Activated CD4-positive, alpha-beta T cell treated with anti-CD3 and anti-CD28 coated beads, Interleukin-2, amount 50 U/mL, for 16 hours (primary cell): ENCODE data around the gene MYPOP.
"Not testable (repeated sequence)": the region's sequence is repeated elsewhere in the genome, so short reads cannot be mapped to it uniquely, and the experiment has no call there.

Source experiments
- DNase-seq: peaks from one replicate; pipeline ENCODE4 v3.0.0-alpha.2; 2020

MYPOP gene

DNA sequence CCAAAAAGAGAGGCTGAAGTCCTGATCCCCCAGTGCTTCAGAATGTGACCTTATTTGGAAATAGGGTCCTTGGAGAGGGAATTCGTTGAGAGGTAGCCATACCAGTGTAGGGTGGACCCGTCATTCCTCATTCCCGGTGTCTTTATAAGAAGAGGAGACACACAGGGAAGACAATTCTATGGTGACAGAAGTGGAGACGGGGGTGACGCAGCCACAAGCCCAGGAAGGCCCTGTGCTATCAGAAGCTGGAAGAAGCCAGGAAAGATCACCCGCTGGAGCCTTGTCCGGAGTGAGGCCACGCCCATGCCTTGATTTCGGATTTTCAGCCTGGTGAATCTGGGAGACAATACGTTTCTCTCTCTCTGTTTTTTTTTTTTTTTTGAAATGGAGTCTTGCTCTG lies 2.6 kb upstream of the MYPOP start:
- no peak for DNase-seq

DNA sequence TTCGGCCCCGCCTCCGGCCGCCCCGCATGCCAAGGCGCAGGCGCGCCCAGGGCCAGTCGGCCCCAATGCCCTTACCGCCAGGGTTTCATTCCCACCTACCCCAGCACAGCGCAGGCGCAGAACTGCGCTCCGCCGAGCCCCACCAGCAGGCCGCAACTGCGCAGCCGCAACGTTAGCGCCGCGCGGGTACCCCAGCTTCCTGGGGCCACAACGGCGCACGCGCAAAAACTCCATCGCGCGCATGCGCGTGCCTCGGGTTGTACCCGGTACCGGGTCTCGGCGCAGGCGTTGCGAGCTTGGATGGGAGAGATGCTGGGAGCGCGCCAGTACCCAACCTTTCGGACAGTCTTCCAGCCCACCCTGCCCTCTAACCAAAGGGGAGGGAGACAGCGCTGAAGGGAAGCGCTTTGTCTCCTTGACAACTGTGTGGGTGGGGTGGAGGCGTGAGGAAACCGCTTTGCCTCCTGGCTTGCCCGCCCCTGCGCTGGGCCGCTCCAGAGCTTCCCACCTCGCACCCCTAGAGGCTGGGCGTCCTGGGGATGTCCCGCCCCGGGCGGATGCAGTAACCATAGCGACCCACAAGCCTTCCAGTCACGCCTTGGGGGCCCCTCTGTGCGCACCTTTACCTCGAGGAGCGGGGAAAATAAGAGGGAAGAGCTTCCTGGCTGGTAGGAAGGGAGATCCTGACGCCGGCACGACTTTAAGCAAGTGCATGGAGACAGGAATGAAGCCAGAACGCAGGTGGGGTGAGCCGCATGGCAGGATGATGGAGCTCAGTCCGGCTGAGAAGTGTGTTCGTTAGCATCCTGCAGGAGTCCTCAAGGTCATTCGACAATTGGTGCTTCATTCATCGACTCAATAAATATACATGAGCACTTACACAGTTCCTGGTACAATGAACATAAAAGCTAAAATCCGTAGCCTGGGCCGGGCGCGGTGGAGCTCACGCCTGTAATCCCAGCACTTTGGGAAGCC lies 525 bp upstream of the MYPOP start:
- peak; percentile 100 for DNase-seq

DNA sequence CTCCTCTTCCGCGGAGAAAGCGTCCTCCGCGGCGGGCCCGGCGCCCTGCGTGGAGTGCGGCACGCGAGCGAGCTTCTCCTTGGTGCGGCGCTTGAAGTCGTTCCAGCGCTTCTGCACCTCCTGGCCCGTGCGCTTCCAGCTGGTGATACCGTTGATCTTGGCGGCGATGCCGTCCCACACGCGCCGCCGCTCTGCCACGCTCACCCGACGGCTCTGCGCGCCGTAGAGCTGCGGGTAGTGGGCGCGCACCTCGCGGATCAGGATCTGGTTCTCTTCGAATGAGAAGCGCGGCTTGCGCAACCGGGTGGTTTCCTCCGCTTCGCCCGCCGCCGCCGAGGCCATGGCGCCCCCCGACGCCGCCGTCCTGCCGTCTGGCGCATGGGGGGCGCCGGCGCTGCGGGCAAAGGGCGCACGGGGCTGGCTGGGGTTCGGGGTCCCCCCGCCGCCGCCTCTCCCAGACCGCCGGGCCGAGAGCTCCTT lies 941 bp downstream of the MYPOP start:
- no peak for DNase-seq

DNA sequence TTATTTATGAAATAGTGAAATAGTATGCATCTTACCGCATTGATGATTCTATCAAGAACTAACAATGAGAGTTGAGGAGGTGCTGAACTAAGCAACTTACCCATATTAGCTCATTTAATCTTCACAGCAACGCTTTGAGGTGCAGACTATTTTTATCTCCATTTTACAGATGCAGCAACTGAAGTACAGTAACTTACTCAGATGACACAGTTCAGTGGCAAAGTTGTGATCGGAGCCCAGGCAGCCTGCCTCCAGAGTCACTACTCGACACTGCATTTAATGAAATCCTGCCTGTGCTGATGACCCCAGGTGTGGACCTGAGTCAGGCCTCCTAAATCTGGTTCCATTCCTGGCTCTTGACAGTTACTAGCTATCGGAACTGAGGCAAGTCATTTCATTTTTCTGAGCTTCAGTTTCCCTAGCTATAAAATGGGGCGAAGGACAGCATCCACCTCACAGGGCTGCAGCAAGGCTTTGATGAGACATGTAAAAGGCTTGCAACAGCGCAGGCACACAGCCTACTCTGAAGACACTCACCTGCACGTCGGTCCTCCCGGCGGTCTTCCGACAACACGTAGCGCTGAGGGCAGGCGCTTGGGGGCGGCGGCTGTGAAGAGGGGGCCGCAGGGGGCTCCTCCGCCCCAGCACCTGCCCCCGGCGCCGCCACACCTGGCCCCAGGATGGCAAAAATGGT lies 1.5 kb downstream of the MYPOP start:
- no peak for DNase-seq

DNA sequence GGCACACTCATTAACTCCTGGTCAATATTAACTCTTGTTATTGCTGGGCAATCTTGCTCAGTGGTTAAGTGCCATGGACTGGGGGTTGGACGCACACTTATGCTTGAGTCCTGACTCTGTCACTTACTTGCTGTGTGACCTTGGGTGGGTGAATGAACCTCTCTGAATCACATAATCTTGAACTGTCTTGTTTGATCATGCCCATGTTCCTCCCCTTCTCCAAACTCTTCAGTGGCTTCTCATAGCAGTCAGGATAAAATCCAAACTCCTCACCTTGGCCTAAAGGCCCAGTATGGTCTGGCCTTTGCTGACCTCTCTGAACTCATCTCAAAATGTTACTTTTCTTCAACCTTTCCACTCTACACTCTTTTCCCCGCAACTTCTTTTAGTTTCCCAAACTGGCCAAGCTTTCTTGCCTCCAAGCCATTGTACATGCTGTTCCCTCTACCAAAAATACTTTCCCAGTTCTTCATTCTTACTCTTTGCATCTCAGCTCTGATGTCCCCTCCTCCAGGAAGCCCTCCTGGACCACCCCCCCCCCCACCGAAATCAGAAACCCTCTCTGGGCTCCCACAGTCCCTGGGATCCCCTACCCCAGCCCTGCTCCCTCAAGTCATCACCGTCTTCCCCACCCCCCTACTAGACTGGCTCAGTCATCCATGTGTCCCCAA lies 2.4 kb downstream of the MYPOP start:
- no peak for DNase-seq

DNA sequence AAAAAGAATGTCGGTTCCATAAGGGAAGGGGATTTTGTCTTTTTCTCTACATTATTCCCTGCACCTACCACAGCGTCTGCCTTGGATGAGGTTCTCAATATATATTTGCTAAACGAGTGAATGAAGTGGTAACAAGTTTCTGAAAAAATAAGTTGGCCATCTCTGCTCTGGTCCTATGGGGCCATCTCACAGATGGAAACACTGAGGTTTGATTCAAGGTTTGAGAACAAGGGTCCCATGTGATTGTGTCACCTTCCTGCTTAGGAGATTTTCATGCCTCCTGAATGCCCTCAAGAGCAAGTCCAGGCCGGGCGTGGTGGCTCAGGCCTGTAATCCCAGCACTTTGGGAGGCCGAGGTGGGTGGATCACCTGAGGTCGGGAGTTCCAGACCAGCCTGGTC lies 3.2 kb downstream of the MYPOP start:
- DNase-seq, result no peak

DNA sequence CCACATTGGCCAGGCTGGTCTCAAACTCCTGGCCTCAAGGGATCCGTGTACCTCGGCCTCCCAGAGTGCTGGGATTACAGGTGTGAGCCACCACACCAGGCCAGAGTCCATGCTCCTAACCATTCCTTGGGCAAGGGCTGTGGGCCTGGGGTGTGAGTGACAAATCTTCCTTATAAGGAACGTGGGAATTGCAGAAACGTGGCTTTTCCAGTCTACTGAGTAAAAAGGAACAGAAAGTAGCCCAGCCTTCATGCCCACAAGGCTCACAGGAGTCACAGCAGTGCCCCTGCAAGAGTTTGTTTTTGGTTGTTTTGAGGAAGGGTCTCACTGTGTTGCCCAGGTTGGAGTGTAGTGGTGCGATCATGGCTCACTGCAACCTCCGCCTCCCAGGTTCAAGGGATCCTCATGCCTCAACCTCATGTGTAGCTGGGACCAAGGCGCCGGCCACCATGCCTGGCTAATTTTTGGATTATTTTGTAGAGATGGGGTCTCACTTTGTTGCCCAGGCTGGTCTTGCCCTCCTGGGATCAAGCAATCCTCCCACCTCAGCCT lies 5.1 kb downstream of the MYPOP start:
- no peak for DNase-seq

DNA sequence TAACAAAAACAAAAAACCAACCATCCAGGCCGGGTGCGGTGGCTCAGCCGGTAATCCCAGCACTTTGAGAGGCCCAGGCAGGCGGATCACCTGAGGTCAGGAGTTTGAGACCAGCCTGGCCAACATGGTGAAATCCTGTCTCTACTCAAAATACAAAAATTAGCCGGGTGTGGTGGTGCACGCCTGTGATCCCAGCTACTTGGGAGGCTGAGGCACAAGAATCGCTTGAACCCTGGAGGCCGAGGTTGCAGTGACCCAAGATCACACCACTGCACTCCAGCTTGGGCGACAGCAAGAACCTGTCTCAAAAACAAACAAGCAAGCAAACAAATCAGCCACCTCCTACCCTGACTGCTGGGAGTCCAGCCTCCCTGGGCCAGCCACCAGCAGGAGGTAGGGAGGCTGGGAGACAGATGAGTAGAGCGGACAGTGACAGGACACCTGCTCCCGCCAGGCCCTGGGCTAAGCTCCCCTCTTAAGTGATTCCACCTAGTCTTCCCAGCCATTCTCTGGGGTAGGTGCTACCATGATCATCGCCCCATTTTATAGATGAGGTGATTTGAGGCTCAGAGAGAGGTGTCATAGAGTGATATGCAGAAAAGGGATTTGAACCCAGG lies 6.3 kb downstream of the MYPOP start:
- not testable (repeated sequence) for DNase-seq

DNA sequence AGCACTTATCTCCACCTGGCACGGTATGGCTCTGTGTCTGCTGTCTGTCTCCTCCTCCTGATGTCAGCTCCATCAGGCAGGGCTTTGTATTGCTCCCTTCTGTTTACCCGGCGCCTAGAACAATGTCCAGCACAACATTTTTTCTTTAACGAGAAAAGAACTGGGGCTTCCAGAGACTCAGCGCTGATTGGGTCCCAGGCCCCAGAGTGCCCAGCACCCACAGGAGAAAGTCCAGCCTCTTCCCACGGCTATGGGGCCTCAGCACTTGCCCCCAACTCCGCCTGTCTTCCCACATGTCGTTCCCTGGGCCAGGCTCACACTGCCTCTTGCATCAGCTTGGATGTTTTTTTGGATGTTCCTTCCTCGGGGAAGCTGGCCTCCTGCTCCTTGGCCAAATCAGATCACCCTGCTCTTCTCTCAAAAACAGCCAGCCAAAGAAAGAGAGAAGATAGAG lies 6.9 kb downstream of the MYPOP start:
- no peak for DNase-seq

DNA sequence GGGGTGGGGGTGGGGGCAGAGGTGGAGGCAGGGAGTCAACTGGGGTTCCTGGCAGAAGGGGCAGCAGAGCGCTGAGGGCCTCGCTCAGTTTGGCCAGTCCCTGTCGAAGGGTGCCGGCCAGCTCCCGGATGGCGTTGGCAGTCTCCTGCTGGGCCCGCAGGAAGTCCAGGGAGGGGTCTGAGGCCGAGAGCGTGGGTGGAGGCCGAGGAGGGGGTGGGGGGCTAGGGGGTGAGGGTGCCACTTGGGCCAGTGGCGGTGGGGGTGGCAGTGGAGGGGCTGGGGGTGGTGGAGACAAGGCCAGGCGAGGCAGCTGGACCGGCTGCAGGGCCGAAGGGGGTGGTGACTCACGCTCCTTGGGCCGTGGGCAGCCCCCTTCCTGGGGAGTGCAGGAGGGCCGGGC lies 11.5 kb downstream of the MYPOP start:
- DNase-seq, result no peak

DNA sequence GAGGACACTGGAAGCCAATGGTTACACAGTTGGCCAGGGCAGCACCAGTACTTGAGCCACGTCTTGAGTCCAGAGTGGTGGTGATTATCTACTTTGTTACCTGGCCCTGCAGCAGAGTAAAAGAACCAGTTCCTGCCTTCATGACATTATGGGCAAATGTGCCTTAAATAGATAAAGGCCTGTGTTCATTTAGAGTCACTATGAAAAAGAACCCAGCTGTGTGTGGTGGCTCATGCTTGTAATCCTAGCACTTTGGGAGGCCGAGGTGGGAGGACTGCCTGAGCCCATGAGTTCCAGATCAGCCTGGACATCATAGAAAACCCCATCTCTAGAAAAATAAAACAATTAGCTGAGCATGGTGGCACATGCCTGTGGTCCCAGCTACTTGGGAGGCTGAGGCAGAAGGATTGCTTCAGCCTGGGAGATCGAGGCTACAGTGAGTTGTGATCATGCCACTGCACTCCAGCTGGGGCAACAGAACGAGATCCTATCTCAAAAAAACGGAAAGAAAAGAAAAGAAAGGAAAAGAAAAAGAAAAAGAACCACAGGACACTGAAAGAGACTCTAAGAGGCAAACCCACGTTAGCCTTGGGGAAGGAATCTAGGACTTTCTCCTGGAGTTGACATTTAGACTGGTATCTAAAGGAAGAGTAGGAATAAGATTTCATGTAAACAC lies 13.1 kb downstream of the MYPOP start:
- no peak for DNase-seq

DNA sequence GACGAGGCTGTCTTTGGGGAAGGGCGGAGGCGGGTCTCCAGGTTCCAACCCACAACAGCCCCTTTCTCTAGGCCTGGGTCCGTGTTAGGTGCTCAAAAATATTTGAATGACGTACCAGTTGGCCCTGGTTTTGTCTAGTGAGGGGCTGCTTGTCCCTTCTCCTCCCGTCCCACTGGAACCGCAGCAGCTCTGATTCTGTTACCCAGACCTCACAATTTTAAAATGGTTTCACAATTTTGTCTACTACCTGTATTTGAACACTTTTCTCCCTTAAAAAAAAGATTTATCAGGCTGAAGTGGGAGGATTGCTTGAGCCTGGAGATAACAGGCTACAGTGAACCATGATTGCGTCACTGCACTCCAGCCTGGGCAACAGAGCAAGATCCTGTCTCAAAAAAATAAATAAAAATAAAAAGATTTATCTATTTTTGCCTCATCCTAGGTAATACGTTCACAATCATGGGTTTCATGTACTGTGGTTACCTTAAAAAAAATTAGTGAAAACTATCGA lies 15.2 kb downstream of the MYPOP start:
- no peak for DNase-seq

DNA sequence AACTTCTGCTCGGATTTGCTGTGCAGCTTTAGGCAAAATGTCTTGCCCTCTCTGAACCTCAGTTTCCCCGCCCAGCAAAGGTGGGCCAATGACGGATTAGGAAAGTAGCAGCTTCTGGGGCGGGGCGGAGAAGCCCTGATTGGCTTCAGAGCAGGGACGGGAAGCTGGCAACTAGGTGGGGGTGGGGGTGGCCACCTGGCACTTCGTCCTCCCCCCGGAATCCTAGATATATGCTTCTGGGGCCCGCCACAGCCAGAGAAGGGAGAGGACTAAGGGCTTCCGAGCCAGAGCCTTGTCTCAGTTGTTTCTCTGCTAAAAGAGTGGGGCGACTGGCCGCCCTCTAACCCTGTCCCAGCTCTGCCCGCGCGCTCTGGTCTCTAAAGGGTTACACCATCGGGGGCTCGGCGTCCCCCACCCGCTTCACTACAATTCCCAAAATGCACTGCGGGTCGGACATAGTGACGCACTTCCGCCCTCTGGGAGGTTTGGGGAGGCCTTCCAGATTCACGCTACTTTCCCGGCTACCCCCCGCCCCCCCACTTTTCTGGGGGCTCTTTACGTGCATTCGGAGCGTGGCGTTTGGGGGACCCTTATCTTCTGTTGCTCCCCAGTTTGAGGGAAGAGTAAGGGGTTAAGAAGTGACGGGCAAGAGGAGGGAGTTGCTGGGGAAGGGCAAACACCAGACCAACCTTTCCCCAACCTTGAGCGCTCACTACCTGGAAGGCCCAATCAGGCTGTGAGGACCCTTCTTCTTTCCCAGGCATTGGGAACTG lies 15.8 kb downstream of the MYPOP start:
- DNase-seq, result peak; percentile 95

DNA sequence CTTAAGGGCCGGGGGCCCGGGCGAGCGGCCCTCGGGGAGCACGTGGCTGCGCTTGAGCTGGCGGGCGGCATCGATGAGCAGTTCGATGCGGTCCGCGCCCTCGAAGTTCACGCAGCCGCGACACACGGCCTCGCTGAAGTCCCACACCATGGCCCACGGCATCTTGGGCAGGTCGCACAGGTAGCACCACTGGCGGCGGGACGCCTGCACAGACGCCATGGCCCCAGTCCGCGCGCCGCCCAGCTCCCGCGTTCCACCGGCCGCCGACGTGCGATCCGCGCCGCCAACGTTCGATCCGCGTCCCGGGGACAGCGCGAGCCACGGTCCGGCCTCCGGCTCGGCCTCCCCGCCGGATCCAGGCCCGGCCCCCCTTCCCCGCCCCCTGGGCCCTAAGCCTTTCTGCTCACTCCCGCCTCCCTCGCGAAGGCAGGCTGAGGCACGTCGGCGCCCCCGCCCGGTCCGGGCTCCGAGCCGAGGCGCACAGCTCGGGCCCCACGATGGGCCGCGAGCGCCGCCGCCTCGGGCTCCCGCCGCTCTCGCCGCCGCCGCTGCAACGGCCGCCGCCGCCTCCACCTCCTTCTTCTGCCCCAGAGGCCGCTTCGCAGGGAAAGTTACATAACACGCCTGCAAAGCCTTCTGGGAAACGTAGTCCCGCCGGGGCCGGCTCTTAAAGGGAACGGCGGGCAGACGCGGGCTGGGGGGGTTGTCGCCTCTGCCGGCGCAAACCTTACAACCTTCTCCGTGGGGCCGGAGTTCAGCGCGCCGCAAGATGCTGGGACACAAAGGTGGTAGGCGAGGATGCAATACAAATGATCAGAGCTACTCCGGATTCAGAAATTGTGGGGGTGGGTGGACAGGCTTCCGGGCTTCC lies 16.6 kb downstream of the MYPOP start, which contains the start of gene IRF2BP1:
IRF2BP1 (minus strand) TSS at position 586 of the 871 bp plus-strand sequence; CDS start at position 219, 367 bp downstream.
- DNase-seq, result peak; percentile 92

DNA sequence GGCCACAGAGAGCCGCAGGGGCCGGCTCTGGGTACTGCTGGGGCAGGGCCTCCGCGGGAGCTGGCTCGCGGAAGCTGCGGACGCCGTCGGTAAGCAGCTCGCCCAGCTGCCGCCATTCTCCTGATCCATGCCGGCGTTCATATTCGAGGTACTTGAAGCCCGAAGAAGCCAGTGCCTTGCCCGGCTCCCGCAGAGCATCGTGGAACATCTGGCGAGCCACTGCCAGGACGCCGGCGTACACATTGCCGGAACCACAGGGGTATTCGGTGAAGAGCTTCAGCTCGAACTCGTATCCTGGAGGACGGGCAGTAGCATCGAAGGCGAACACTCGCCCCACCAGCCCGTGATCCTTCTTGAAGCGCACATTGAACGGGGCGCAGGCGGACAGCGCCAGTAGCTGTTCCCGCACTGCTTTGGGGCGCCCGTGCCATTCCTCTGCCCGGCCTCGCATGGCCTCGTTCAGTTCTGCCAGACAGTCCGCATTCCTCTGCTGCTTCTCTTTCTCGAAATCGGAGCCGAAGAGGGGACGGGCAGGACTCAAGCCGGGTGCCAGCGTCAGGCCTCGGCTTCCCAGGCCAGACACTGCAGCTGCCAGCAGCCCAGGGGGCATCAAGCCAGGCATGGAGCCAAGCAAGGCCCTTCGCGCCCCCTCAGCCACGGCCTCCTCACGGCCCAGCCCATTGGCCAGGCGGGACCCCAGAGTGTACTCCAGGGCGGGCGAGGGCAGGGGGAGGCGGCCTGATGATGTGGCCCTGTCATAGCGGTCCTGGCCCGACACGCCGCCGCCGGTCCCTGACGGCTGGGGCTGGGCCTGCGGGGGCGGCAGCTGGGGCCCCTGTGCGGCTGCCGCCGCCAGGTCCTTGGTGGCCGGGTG lies 17.5 kb downstream of the MYPOP start:
- no peak for DNase-seq

DNA sequence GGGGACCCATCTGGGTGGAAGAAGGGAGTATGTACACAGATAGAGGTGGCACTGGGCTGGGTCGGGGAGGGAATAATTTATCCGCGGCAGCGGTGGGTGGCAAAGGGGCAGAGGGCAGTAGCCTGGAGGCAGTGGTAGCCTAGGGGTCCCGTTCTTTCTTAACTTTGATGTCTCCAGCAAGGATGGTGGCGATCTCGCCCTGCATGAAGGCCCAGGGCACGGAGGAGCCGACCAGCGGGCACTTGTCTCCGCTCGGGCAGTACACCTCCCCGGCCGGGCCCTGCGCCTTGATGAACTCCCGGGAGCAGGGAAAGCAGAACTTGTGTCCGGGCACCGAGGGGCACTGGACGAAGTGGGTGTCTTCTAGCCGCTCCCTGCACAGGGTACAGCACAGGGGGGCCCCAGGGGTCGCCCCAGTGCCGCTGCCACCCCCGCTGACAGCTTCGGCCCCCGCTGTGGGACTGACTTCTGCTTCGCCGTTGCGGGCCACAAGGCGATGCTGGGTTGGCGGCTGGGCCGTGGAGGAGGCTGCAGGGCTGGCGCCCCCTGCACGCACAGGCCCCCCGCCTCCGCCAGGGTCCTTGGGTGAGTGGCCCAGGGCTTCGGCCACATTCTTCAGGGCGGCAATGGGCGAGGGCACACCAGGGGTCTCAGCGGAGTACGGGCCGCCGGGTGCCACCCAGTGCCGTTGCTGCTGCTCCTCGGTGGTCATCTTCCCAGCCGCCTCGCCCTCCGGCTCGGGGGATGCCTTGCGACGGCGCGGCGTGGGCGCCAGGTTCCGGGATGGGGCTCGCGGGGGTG lies 18.3 kb downstream of the MYPOP start:
- DNase-seq, result no peak

DNA sequence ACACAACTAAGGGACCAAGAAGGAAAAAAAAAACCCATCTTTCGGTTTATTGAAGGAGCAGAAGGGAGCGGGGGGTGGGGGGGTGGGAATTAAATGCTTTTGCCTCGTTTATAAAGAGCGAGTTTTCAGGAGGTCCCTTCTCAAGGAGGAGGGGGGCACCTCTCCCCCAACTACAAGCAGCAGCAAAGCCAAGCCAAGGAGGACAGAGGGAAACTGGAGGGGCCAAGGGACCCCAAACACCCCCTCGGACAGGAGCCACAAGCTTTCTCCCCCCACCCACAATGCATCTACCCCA lies 18.9 kb downstream of the MYPOP start:
- no peak for DNase-seq
